ENCODE results near the gene LARGE1.

- TF ChIP-seq, protein P1, sequence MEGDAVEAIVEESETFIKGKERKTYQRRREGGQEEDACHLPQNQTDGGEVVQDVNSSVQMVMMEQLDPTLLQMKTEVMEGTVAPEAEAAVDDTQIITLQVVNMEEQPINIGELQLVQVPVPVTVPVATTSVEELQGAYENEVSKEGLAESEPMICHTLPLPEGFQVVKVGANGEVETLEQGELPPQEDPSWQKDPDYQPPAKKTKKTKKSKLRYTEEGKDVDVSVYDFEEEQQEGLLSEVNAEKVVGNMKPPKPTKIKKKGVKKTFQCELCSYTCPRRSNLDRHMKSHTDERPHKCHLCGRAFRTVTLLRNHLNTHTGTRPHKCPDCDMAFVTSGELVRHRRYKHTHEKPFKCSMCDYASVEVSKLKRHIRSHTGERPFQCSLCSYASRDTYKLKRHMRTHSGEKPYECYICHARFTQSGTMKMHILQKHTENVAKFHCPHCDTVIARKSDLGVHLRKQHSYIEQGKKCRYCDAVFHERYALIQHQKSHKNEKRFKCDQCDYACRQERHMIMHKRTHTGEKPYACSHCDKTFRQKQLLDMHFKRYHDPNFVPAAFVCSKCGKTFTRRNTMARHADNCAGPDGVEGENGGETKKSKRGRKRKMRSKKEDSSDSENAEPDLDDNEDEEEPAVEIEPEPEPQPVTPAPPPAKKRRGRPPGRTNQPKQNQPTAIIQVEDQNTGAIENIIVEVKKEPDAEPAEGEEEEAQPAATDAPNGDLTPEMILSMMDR (conservative IDR thresholded peaks at IDR 0.05; ENCODE audit: low read depth, low read length), result no peak
- no peak for TF ChIP-seq FOS (IDR thresholded peaks at IDR 0.05; ENCODE audit: low read depth, low read length)
- TF ChIP-seq RAD21 (IDR thresholded peaks at IDR 0.05; ENCODE audit: low read length), result no peak
- TF ChIP-seq POLR2A (IDR thresholded peaks at IDR 0.05; ENCODE audit: low read depth, low read length), result no peak
These were observed 562.3 kb downstream of the LARGE1 start for GRCh38 chr22:33357981-33358399.

All from IMR-90 (cell line).